OCI-LY1 (cell line): ENCODE results near the gene MRPS31.

Experiments
- CTCF ChIP-seq: fragments of 200-600 bp; sonication (generic), shearing (Covaris generic); IDR thresholded peaks from 2 replicates; pipeline ENCODE4 v1.5.1; 2017; ENCODE audit warnings: mild to moderate bottlenecking, antibody characterized with exemption, low read length, moderate library complexity, mixed read lengths
- EZH2 ChIP-seq: fragments of 200-600 bp; sonication (generic), shearing (Covaris generic); IDR thresholded peaks from 2 replicates; pipeline ENCODE4 v1.8.0; 2017; ENCODE audit warnings: borderline replicate concordance, mixed run types, mild to moderate bottlenecking, antibody characterized with exemption, low read length, moderate library complexity, mixed read lengths

- TF ChIP-seq CTCF, result no peak
- TF ChIP-seq EZH2, result no peak
Measured at GRCh38 chr13:40755082-40755700, 15.8 kb downstream of the MRPS31 start.
